IMR-90 (cell line): ENCODE measurements around the gene CIT. TPM values are rescaled to one million over a fixed set of nuclear protein-coding genes. Genes with fewer than 3 reads are reported as not detected.
A peak's percentile ranks its signal among the peaks of the same experiment; 100 is the strongest.

ENCODE experiments used
- ATAC-seq: fragments of 200-7000 bp; cut with Tn5 transposase; 2 replicates; pipeline ENCODE4 v1.9.1; 2020; ENCODE audit warnings: low read depth, mild to moderate bottlenecking, moderate library complexity
- BruUV-seq: library from RNA; stranded (reverse); fragments of 400-500 nt; replicated peaks from 2 replicates; lab custom pipeline; 2021; lab: Mats Ljungman, UMichigan
- CTCF ChIA-PET: fragments of 300-600 bp; formaldehyde crosslinking; extraction: SDS; loops from one replicate; lab custom pipeline; 2021; ENCODE audit warnings: antibody characterized with exemption; lab: Yijun Ruan, JAX
- POLR2A ChIA-PET: fragments of 300-600 bp; sonication (Branson Sonifier 250); formaldehyde crosslinking; loops from one replicate; lab custom pipeline; 2022; ENCODE audit warnings: antibody characterized with exemption; ENCODE audit not compliant: unreplicated experiment; lab: Charles Lee
- DNase-seq: peaks from one replicate; pipeline ENCODE4 v3.0.0; 2013
- H2AFZ ChIP-seq: replicated peaks from 2 replicates; pipeline ENCODE3; 2013; ENCODE audit warnings: low read length, mild to moderate bottlenecking; ENCODE audit not compliant: poor library complexity
- H2AK5ac ChIP-seq: 2 replicates; pipeline ENCODE4 v1.6.1; 2013; ENCODE audit warnings: low read depth, low read length, inconsistent platforms
- H2AK9ac ChIP-seq: replicated peaks from 2 replicates; pipeline ENCODE3; 2013; ENCODE audit warnings: mild to moderate bottlenecking, low read depth, low read length, moderate library complexity; ENCODE audit not compliant: poor library complexity
- H2BK120ac ChIP-seq: 2 replicates; pipeline ENCODE4 v1.6.1; 2013; ENCODE audit warnings: low read depth, low read length, inconsistent platforms
- H2BK15ac ChIP-seq: 3 replicates; pipeline ENCODE4 v1.6.1; 2013; ENCODE audit warnings: low read depth, low read length, inconsistent platforms
- H2BK20ac ChIP-seq: 2 replicates; pipeline ENCODE4 v1.6.1; 2013; ENCODE audit warnings: low read depth, mild to moderate bottlenecking, inconsistent platforms, low read length, moderate library complexity
- H2BK5ac ChIP-seq: 2 replicates; pipeline ENCODE4 v1.6.1; 2013; ENCODE audit warnings: mild to moderate bottlenecking, low read depth, low read length, inconsistent platforms; ENCODE audit not compliant: poor library complexity, severe bottlenecking
- H3K14ac ChIP-seq: replicated peaks from 2 replicates; pipeline ENCODE4 v1.6.1; 2013; ENCODE audit warnings: low read depth, low read length, inconsistent platforms
- H3K18ac ChIP-seq: 2 replicates; pipeline ENCODE4 v1.6.1; 2013; ENCODE audit warnings: low read depth, low read length, control low read depth
- H3K23ac ChIP-seq: 2 replicates; pipeline ENCODE4 v1.6.1; 2013; ENCODE audit warnings: low read depth, low read length, inconsistent platforms
- H3K27ac ChIP-seq: 2 replicates; pipeline ENCODE4 v1.5.1; 2013; ENCODE audit warnings: mild to moderate bottlenecking, control low read depth, low read length; ENCODE audit not compliant: insufficient read depth
- H3K27me3 ChIP-seq: 2 replicates; pipeline ENCODE4 v1.6.1; 2013; ENCODE audit warnings: low read length; ENCODE audit not compliant: control insufficient read depth, insufficient read depth
- H3K36me3 ChIP-seq: 2 replicates; pipeline ENCODE4 v1.6.1; 2013; ENCODE audit warnings: low read length, mixed read lengths; ENCODE audit not compliant: control insufficient read depth, insufficient read depth
- H3K4ac ChIP-seq: 2 replicates; pipeline ENCODE4 v1.6.1; 2013; ENCODE audit warnings: low read depth, low read length, inconsistent platforms
- H3K4me1 ChIP-seq: 2 replicates; pipeline ENCODE4 v1.6.1; 2013; ENCODE audit warnings: low read length, mixed read lengths; ENCODE audit not compliant: control insufficient read depth, insufficient read depth
- H3K4me2 ChIP-seq: 2 replicates; pipeline ENCODE4 v1.6.1; 2013; ENCODE audit warnings: low read depth, mild to moderate bottlenecking, control low read depth, low read length, moderate library complexity
- H3K4me3 ChIP-seq: 2 replicates; pipeline ENCODE4 v1.5.1; 2013; ENCODE audit warnings: low read depth, mild to moderate bottlenecking, control low read depth, low read length, moderate library complexity; ENCODE audit not compliant: insufficient read depth
- H3K56ac ChIP-seq: 2 replicates; pipeline ENCODE4 v1.6.1; 2013; ENCODE audit warnings: low read length, inconsistent platforms; ENCODE audit not compliant: insufficient read depth; ENCODE audit errors: extremely low read depth
- H3K79me1 ChIP-seq, 2 experiments: 2 replicates each; pipeline ENCODE4 v1.6.1; 2013; ENCODE audit warnings: low read length in 2 of 2, inconsistent platforms in 1 of 2, low read depth in 1 of 2
- H3K9ac ChIP-seq: 2 replicates; pipeline ENCODE4 v1.6.1; 2013; ENCODE audit warnings: low read depth, low read length, control low read depth
- H3K9me1 ChIP-seq: 2 replicates; pipeline ENCODE4 v1.6.1; 2013; ENCODE audit warnings: low read length, inconsistent platforms; ENCODE audit not compliant: insufficient read depth
- H3K9me3 ChIP-seq: 2 replicates; pipeline ENCODE4 v1.6.1; 2013; ENCODE audit warnings: low read length; ENCODE audit not compliant: control insufficient read depth, insufficient read depth
- H4K20me1 ChIP-seq: 2 replicates; pipeline ENCODE4 v1.6.1; 2013; ENCODE audit warnings: low read length, inconsistent platforms; ENCODE audit not compliant: insufficient read depth
- H4K5ac ChIP-seq: 2 replicates; pipeline ENCODE4 v1.6.1; 2013; ENCODE audit warnings: mild to moderate bottlenecking, low read depth, low read length, control low read depth
- H4K8ac ChIP-seq, 2 experiments: 2 replicates each; pipeline ENCODE4 v1.6.1; 2013; ENCODE audit warnings: low read depth in 2 of 2, low read length in 2 of 2, control low read depth in 1 of 2, inconsistent platforms in 1 of 2
- H4K91ac ChIP-seq: 2 replicates; pipeline ENCODE4 v1.6.1; 2013; ENCODE audit warnings: low read depth, low read length, inconsistent platforms; ENCODE audit not compliant: insufficient read depth
- BHLHE40 ChIP-seq: fragments of 150-350 bp; IDR thresholded peaks from 2 replicates; pipeline ENCODE4 v1.6.1; 2016; ENCODE audit warnings: mild to moderate bottlenecking, low read depth, low read length
- CEBPB ChIP-seq: IDR thresholded peaks from 2 replicates; pipeline ENCODE4 v1.6.1; 2012; ENCODE audit warnings: low read depth, low read length, improper control_type of control experiment
- CHD1 ChIP-seq: IDR thresholded peaks from 2 replicates; pipeline ENCODE4 v1.6.1; 2012; ENCODE audit warnings: low read depth, low read length, improper control_type of control experiment
- FOS ChIP-seq: fragments of 150-350 bp; IDR thresholded peaks from 2 replicates; pipeline ENCODE4 v1.6.1; 2016; ENCODE audit warnings: low read depth, low read length
- MAFK ChIP-seq: IDR thresholded peaks from 2 replicates; pipeline ENCODE4 v1.6.1; 2012; ENCODE audit warnings: low read depth, low read length, improper control_type of control experiment
- MAZ ChIP-seq: IDR thresholded peaks from 2 replicates; pipeline ENCODE4 v1.6.1; 2012; ENCODE audit warnings: low read depth, mild to moderate bottlenecking, low read length, improper control_type of control experiment, moderate library complexity, borderline replicate concordance
- MXI1 ChIP-seq: IDR thresholded peaks from 2 replicates; pipeline ENCODE4 v1.6.1; 2012; ENCODE audit warnings: low read depth, mild to moderate bottlenecking, low read length, moderate library complexity, borderline replicate concordance
- NFE2L2 ChIP-seq: fragments of 150-350 bp; IDR thresholded peaks from 2 replicates; pipeline ENCODE4 v1.6.1; 2016; ENCODE audit warnings: low read depth, mild to moderate bottlenecking, low read length
- POLR2A ChIP-seq: IDR thresholded peaks from 2 replicates; pipeline ENCODE4 v1.6.1; 2012; ENCODE audit warnings: mild to moderate bottlenecking, low read depth, low read length
- RAD21 ChIP-seq: IDR thresholded peaks from 2 replicates; pipeline ENCODE4 v1.6.1; 2012; ENCODE audit warnings: low read length, improper control_type of control experiment
- RCOR1 ChIP-seq: IDR thresholded peaks from 2 replicates; pipeline ENCODE4 v1.6.1; 2012; ENCODE audit warnings: mild to moderate bottlenecking, low read length, improper control_type of control experiment; ENCODE audit not compliant: insufficient replicate concordance
- RFX5 ChIP-seq: IDR thresholded peaks from 2 replicates; pipeline ENCODE4 v1.8.0; 2012; ENCODE audit warnings: low read depth, mild to moderate bottlenecking, low read length, moderate library complexity
- SMC3 ChIP-seq: fragments of 150-350 bp; IDR thresholded peaks from 2 replicates; pipeline ENCODE4 v1.6.1; 2016; ENCODE audit warnings: low read depth, mild to moderate bottlenecking, antibody characterized with exemption, low read length, moderate library complexity
- WGBS, 2 experiments: methylation state at CpG; one replicate each; pipeline versions ENCODE4 v1.1.5 to v1.1.7; 2013; ENCODE audit warnings: missing lambda C conversion rate in 2 of 2; ENCODE audit not compliant: insufficient read length in 1 of 2; ENCODE audit errors: extremely low coverage in 2 of 2; 5-methylcytosine and 5-hydroxymethylcytosine counted together
- dilution Hi-C: fragments of 300-500 bp; cut with HindIII; formaldehyde crosslinking; loops from one replicate; pipeline ENCODE4 v1.14.3; 2018; ENCODE audit warnings: low sequenced_read_pairs; ENCODE audit not compliant: unreplicated experiment
- in situ Hi-C: fragments of 300-500 bp; cut with MboI; formaldehyde crosslinking; loops from 3 replicates; pipeline ENCODE4 v1.14.3; 2019; ENCODE audit warnings: low sequenced_read_pairs, inconsistent platforms, mixed read lengths
- intact Hi-C: fragments of 100-400 bp; cut with micrococcal nuclease; formaldehyde crosslinking; loops from 2 replicates; pipeline ENCODE4 v1.10.0; 2022
- polyA plus RNA-seq, 3 experiments: library from polyadenylated mRNA; depleted of rRNA; stranded (reverse); fragments of >200 nt; gene quantifications; 2 replicates each; pipeline ENCODE4 v1.2.3, GENCODE V29; 2012; ENCODE audit warnings: low replicate concordance in 1 of 3
- total RNA-seq: library from RNA; depleted of rRNA; stranded (reverse); fragments of >200 nt; gene quantifications from 2 replicates; pipeline ENCODE4 v1.2.3, GENCODE V29; 2012
- TF ChIP-seq, protein P1 (sequence below): fragments of 150-350 bp; IDR thresholded peaks from 2 replicates; pipeline ENCODE4 v1.6.1; 2016; ENCODE audit warnings: low read depth, mild to moderate bottlenecking, low read length, moderate library complexity, borderline replicate concordance
- TF ChIP-seq, protein P2 (sequence below): fragments of 150-350 bp; IDR thresholded peaks from 2 replicates; pipeline ENCODE4 v1.6.1; 2017; ENCODE audit warnings: mild to moderate bottlenecking, antibody characterized with exemption, low read length, low read depth
- TF ChIP-seq, protein P3 (sequence below): conservative IDR thresholded peaks from 2 replicates; pipeline ENCODE4 v1.5.1; 2012; ENCODE audit warnings: mild to moderate bottlenecking, low read depth, low read length, improper control_type of control experiment

CIT gene
- total and polyA plus RNA-seq, 2 of the 4 experiments (the other 2 are of a cell fraction) = 13.1 to 21.0 TPM

DNA sequence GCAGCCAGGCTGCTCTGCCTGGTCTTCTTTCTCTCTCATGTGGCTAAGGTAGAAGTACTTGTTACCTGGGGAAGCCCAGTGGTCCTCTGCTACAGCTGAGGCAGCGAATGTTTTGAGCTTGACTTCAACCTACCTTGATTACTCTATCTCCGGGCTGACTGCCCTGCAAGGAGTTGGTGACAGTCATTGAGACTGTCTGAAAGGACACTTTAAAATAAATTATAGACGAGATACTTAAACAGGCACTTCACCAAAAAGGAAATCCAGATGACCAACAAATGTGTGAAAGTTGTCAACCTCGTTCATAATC is 474 bp upstream of the CIT start:
- dilution Hi-C loops (no loop called here), intact Hi-C loops (no loop called here)

More for the DNA sequence above, 474 bp upstream of the CIT start:
- Histone ChIP-seq H3K79me1 (peaks cover 6 to 12% of the 10 kb centered on the region in 2 experiments; a peak in 3 of 4 replicates), H2AFZ (peak overlapping the region; percentile 87), H2BK120ac (peak overlapping the region; percentile 14; the same call in 1 of the 2 replicates), H4K91ac (peak overlapping the region; percentile 46; the same call in 1 of the 2 replicates), H2BK5ac (peak overlapping the region; percentile 22), H4K8ac (peak overlapping the region; percentile 34 to 83), H3K4ac (peak overlapping the region; percentile 59), H2AK5ac (no peak overlapping the region), H3K18ac (no peak overlapping the region), H3K14ac (peak overlapping the region; percentile 10; the same call in 1 of the 2 replicates), H3K4me1 (no peaks in the 10 kb centered on the region), H3K4me3 (peak overlapping the region; percentile 30), H3K9ac (peak overlapping the region; percentile 19; the same call in 1 of the 2 replicates), H4K20me1 (no peaks in the 10 kb centered on the region), H2BK15ac (no peak overlapping the region), H4K5ac (no peak overlapping the region), H3K36me3 (no peaks in the 10 kb centered on the region), H3K9me3 (no peaks in the 10 kb centered on the region), H3K27me3 (no peaks in the 10 kb centered on the region), H3K4me2 (peak overlapping the region; percentile 62), H3K27ac (peak overlapping the region; percentile 4; the same call in 1 of the 2 replicates), H3K56ac (no peak overlapping the region), H3K9me1 (no peaks in the 10 kb centered on the region), H2AK9ac (peak overlapping the region; percentile 18), H2BK20ac (no peak overlapping the region), H3K23ac (no peak overlapping the region; the same call in 1 of the 2 replicates)
- no peak for DNase-seq
- no CpG with 5 or more reads among the region's 4 CpGs for WGBS, 2 experiments
- TF ChIP-seq, protein P1, sequence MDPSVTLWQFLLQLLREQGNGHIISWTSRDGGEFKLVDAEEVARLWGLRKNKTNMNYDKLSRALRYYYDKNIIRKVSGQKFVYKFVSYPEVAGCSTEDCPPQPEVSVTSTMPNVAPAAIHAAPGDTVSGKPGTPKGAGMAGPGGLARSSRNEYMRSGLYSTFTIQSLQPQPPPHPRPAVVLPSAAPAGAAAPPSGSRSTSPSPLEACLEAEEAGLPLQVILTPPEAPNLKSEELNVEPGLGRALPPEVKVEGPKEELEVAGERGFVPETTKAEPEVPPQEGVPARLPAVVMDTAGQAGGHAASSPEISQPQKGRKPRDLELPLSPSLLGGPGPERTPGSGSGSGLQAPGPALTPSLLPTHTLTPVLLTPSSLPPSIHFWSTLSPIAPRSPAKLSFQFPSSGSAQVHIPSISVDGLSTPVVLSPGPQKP = no peak
- TF ChIP-seq NFE2L2 (no peak), CHD1 (no peak), RFX5 (no peak), POLR2A (no peak), RCOR1 (no peak), SMC3 (no peak), CEBPB (no peak), MAZ (no peak), MXI1 (no peak), RAD21 (no peak), FOS (no peak), BHLHE40 (no peak), MAFK (no peak)
- TF ChIP-seq, protein P2, sequence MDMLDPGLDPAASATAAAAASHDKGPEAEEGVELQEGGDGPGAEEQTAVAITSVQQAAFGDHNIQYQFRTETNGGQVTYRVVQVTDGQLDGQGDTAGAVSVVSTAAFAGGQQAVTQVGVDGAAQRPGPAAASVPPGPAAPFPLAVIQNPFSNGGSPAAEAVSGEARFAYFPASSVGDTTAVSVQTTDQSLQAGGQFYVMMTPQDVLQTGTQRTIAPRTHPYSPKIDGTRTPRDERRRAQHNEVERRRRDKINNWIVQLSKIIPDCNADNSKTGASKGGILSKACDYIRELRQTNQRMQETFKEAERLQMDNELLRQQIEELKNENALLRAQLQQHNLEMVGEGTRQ = no peak
- TF ChIP-seq, protein P3, sequence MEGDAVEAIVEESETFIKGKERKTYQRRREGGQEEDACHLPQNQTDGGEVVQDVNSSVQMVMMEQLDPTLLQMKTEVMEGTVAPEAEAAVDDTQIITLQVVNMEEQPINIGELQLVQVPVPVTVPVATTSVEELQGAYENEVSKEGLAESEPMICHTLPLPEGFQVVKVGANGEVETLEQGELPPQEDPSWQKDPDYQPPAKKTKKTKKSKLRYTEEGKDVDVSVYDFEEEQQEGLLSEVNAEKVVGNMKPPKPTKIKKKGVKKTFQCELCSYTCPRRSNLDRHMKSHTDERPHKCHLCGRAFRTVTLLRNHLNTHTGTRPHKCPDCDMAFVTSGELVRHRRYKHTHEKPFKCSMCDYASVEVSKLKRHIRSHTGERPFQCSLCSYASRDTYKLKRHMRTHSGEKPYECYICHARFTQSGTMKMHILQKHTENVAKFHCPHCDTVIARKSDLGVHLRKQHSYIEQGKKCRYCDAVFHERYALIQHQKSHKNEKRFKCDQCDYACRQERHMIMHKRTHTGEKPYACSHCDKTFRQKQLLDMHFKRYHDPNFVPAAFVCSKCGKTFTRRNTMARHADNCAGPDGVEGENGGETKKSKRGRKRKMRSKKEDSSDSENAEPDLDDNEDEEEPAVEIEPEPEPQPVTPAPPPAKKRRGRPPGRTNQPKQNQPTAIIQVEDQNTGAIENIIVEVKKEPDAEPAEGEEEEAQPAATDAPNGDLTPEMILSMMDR = no peak
- BruUV-seq = no TSS peak
- no peak for ATAC-seq
- in situ Hi-C loops = no loop called here
- ChIA-PET POLR2A (no interaction called here), CTCF (interaction anchor here (0.6 kb wide), 1 partner anchor 208 kb away, joined by 3 read pairs; no protein-coding TSS in a partner anchor)
